Body of pancreas (tissue), 4 donors: ENCODE data around the gene TMC1.

Experiments used
- POLR2A ChIP-seq, 3 donors: fragments of 450-650 bp; IDR thresholded peaks; one replicate each; pipeline ENCODE4 v1.6.1; 2016; ENCODE audit warnings: antibody characterized with exemption in 3 of 3, mild to moderate bottlenecking in 2 of 3
- TF ChIP-seq, protein P1 (sequence below), 7 experiments: fragments of 450-650 bp in 4 of 7; fragments of 200-600 bp in 3 of 7; sonication (generic) in 3 of 7; IDR thresholded peaks; one replicate each; pipeline ENCODE4 v1.5.1; 2016 to 2019; ENCODE audit warnings: antibody characterized with exemption in 7 of 7

DNA sequence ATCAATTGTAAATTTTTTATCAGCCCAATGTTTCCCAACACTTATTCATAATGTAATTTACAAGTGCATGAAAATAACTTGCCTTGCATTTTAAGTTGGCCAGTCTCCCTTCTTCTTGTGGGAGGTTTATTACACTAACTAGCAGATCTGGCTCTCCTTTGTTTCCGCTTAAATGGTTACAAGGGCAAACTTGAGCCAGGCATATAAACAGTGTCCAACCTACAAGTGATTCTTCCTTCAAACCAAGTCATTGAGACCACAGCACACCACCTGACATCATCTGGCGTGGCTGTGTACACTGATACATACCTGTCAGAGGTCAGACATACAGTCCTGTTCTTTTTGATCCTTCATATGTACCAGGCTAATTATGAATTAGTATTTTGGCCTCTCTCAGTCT lies 351.3 kb downstream of the TMC1 start:
- TF ChIP-seq, protein P1, sequence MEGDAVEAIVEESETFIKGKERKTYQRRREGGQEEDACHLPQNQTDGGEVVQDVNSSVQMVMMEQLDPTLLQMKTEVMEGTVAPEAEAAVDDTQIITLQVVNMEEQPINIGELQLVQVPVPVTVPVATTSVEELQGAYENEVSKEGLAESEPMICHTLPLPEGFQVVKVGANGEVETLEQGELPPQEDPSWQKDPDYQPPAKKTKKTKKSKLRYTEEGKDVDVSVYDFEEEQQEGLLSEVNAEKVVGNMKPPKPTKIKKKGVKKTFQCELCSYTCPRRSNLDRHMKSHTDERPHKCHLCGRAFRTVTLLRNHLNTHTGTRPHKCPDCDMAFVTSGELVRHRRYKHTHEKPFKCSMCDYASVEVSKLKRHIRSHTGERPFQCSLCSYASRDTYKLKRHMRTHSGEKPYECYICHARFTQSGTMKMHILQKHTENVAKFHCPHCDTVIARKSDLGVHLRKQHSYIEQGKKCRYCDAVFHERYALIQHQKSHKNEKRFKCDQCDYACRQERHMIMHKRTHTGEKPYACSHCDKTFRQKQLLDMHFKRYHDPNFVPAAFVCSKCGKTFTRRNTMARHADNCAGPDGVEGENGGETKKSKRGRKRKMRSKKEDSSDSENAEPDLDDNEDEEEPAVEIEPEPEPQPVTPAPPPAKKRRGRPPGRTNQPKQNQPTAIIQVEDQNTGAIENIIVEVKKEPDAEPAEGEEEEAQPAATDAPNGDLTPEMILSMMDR (IDR thresholded peaks at IDR 0.05) = no peak
- TF ChIP-seq POLR2A (IDR thresholded peaks at IDR 0.05) = no peak
